HG03469 (cell line): ENCODE results near the gene RICTOR.

Source experiments
- ATAC-seq: cut with Tn5 transposase; IDR thresholded peaks from one replicate; pipeline ENCODE4 v1.9.1; 2021; ENCODE audit warnings: mild to moderate bottlenecking, moderate library complexity, moderate number of reproducible peaks; ENCODE audit not compliant: unreplicated experiment

RICTOR gene

GRCh38 chr5:38948501-38948900 lies 125.7 kb downstream of the RICTOR start:
- no peak for ATAC-seq

GRCh38 chr5:38944282-38944681 lies 129.9 kb downstream of the RICTOR start:
- no peak for ATAC-seq

GRCh38 chr5:38941912-38942311 lies 132.3 kb downstream of the RICTOR start:
- ATAC-seq, result no peak

GRCh38 chr5:38940230-38940858 lies 133.9 kb downstream of the RICTOR start:
- no peak for ATAC-seq

- ATAC-seq, result no peak
Observed at GRCh38 chr5:38938973-38939372, 135.2 kb downstream of the RICTOR start.

GRCh38 chr5:38938424-38938823 lies 135.8 kb downstream of the RICTOR start:
- no peak for ATAC-seq

GRCh38 chr5:38936269-38936668 lies 137.9 kb downstream of the RICTOR start:
- no peak for ATAC-seq

GRCh38 chr5:38935437-38935836 lies 138.8 kb downstream of the RICTOR start:
- ATAC-seq, result no peak

- no peak for ATAC-seq
Observed at GRCh38 chr5:38932854-38933408, 141.3 kb downstream of the RICTOR start.

GRCh38 chr5:38931731-38932130 lies 142.5 kb downstream of the RICTOR start:
- ATAC-seq, result no peak

- no peak for ATAC-seq
Observed at GRCh38 chr5:38929838-38930237, 144.4 kb downstream of the RICTOR start.

- no peak for ATAC-seq
Observed at GRCh38 chr5:38927470-38927869, 146.7 kb downstream of the RICTOR start.

- no peak for ATAC-seq
Observed at GRCh38 chr5:38926121-38926520, 148.1 kb downstream of the RICTOR start.

- ATAC-seq, result no peak
Observed at GRCh38 chr5:38925154-38925925, 148.9 kb downstream of the RICTOR start.

GRCh38 chr5:38923661-38924451 lies 150.3 kb downstream of the RICTOR start:
- ATAC-seq, result no peak

GRCh38 chr5:38922199-38922598 lies 152.0 kb downstream of the RICTOR start:
- no peak for ATAC-seq

GRCh38 chr5:38921174-38921573 lies 153.0 kb downstream of the RICTOR start:
- no peak for ATAC-seq

- no peak for ATAC-seq
Observed at GRCh38 chr5:38916802-38917201, 157.4 kb downstream of the RICTOR start.

- no peak for ATAC-seq
Observed at GRCh38 chr5:38913714-38914113, 160.5 kb downstream of the RICTOR start.

- ATAC-seq, result no peak
Observed at GRCh38 chr5:38911933-38912332, 162.3 kb downstream of the RICTOR start.

GRCh38 chr5:38906503-38906902 lies 167.7 kb downstream of the RICTOR start:
- ATAC-seq, result no peak
